HG03354 (cell line): ENCODE measurements around the gene RASAL2.

Source experiments
- ATAC-seq: cut with Tn5 transposase; IDR thresholded peaks from one replicate; pipeline ENCODE4 v1.9.1; 2021; ENCODE audit warnings: mild to moderate bottlenecking; ENCODE audit not compliant: unreplicated experiment, poor library complexity, severe bottlenecking

RASAL2 gene

GRCh38 chr1:178465011-178465410, 371.1 kb downstream of the RASAL2 start:
- ATAC-seq = no peak

GRCh38 chr1:178467837-178468236, 373.9 kb downstream of the RASAL2 start:
- ATAC-seq = no peak

- ATAC-seq = no peak
Measured at GRCh38 chr1:178470411-178470960, 376.6 kb downstream of the RASAL2 start.

- no peak for ATAC-seq
Measured at GRCh38 chr1:178472531-178472930, 378.6 kb downstream of the RASAL2 start.

- no peak for ATAC-seq
Measured at GRCh38 chr1:178477373-178477772, 383.5 kb downstream of the RASAL2 start.

GRCh38 chr1:178477841-178478240, 383.9 kb downstream of the RASAL2 start:
- ATAC-seq = no peak

GRCh38 chr1:178483251-178483957, 389.5 kb downstream of the RASAL2 start:
- ATAC-seq = no peak

- ATAC-seq = no peak
Measured at GRCh38 chr1:178484698-178485225, 390.9 kb downstream of the RASAL2 start.

GRCh38 chr1:178485541-178485981, 391.7 kb downstream of the RASAL2 start:
- no peak for ATAC-seq

GRCh38 chr1:178486100-178487069, 392.5 kb downstream of the RASAL2 start:
- peak; percentile 39 for ATAC-seq

- no peak for ATAC-seq
Measured at GRCh38 chr1:178487070-178487615, 393.2 kb downstream of the RASAL2 start.

GRCh38 chr1:178488393-178488792, 394.5 kb downstream of the RASAL2 start:
- ATAC-seq = no peak

- no peak for ATAC-seq
Measured at GRCh38 chr1:178489399-178489798, 395.5 kb downstream of the RASAL2 start.

GRCh38 chr1:178490136-178490535, 396.2 kb downstream of the RASAL2 start:
- no peak for ATAC-seq

GRCh38 chr1:178490967-178491366, 397.1 kb downstream of the RASAL2 start:
- no peak for ATAC-seq

- no peak for ATAC-seq
Measured at GRCh38 chr1:178491721-178492120, 397.8 kb downstream of the RASAL2 start.

- ATAC-seq = no peak
Measured at GRCh38 chr1:178492341-178492740, 398.4 kb downstream of the RASAL2 start.

GRCh38 chr1:178493301-178493741, 399.4 kb downstream of the RASAL2 start:
- no peak for ATAC-seq

- ATAC-seq = no peak
Measured at GRCh38 chr1:178494569-178494971, 400.7 kb downstream of the RASAL2 start.

- ATAC-seq = no peak
Measured at GRCh38 chr1:178495158-178495557, 401.3 kb downstream of the RASAL2 start.
